Measurements from ENCODE around the gene ABCG1. TPM values are rescaled to one million over a fixed set of nuclear protein-coding genes. Genes with fewer than 3 reads are reported as not detected.

Gene ABCG1
- total RNA-seq, 1 experiment from 2014 or later, result 0.21 TPM

DNA sequence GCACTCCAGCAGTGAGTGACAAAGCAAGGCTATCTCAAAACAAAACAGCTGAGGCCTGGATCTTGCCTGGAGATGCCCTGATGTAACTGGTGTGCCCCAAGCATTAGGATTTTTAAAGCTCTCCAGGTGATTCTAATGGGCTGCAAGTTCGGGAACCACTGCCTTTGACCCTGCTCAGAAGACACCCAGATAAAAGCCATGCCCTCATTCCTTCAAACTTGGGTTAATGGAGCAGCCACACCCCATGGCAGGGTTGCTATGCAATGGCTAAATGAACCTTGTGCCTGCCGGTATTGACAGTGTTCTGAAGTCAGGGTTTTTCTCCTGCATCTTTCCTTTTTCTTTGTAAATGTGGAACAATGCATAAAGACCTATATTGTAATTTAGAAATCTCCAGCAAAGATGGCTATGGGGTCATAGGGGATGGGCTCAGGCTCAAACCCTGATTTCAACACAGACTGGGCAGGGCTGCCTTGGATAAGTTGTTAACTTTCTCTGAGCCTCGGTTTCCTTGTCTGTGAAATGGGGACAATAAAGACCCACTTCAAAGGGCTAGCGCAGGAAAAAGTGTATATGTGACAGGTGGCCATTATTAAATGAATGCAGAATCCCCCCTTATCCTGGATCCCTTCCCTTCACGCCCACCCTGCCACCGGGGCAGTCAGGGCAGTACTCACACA lies 95.8 kb downstream of the ABCG1 start:
- no peak for DNase-seq (ENCODE audit: low read depth, low spot score)
- in situ Hi-C loops (cut with HindIII; ENCODE audit: low pct_unique_long_range_greater_than_20kb, low sequenced_read_pairs), result no loop called here

- DNase-seq (ENCODE audit: low read depth, low spot score), result peak; percentile 63
- in situ Hi-C loops (cut with HindIII; ENCODE audit: low pct_unique_long_range_greater_than_20kb, low sequenced_read_pairs), result no loop called here
Measured at GRCh38 chr21:42315296-42315891, 96.5 kb downstream of the ABCG1 start, which contains the start of gene TFF3. Gene TFF3, minus strand, starts transcription at chr21:42315409. Its CDS starts 35 bp downstream, at chr21:42315374.

DNA sequence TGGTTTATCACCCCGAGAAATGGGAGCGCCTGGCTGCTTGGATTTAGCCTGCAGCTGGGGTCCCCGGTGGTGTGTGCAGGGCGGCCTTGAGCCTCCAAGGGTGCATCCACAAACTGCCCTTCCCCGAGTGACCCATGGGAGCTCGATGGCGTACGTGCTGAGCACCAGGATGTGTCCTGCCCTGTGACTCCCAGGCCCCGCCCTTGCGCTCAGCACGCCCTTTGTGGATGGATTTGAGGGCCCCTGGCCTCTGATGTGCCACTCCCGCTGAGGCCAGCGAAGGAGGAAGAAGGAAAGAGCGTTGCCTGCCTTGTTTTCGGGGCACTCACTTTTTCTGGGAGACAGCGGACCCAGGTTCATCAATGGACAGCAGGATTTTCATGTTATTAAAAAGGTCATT lies 98.0 kb downstream of the ABCG1 start:
- in situ Hi-C loops (cut with HindIII; ENCODE audit: low pct_unique_long_range_greater_than_20kb, low sequenced_read_pairs), result no loop called here
- no peak for DNase-seq (ENCODE audit: low read depth, low spot score)

GRCh38 chr21:42317341-42317741 lies 98.4 kb downstream of the ABCG1 start:
- in situ Hi-C loops (cut with HindIII; ENCODE audit: low pct_unique_long_range_greater_than_20kb, low sequenced_read_pairs), result no loop called here
- no peak for DNase-seq (ENCODE audit: low read depth, low spot score)

- DNase-seq (ENCODE audit: low read depth, low spot score), result no peak
- in situ Hi-C loops (cut with HindIII; ENCODE audit: low pct_unique_long_range_greater_than_20kb, low sequenced_read_pairs), result no loop called here
Measured at GRCh38 chr21:42317826-42318746, 99.1 kb downstream of the ABCG1 start.

DNA sequence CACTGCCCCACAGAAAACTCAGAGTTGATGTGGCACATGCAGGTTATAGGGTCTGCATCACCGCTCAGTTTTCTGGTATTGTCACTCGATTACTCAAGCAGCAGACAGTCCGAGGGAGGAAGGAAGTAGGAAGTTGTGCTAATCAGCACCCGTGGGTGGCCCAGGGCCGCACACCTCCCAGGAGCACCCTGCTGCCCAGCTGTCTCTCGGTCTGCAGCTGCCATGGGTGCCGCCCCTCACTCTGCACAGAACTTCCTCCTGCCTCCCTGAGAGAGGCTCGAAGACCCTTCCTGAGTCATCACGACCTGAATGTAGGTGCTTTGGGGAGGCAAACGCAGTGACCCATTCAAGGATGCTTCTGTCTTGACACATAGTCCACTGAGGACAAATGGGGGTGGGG lies 100.4 kb downstream of the ABCG1 start:
- in situ Hi-C loops (cut with HindIII; ENCODE audit: low pct_unique_long_range_greater_than_20kb, low sequenced_read_pairs), result no loop called here
- DNase-seq (ENCODE audit: low read depth, low spot score), result no peak

- in situ Hi-C loops (cut with HindIII; ENCODE audit: low pct_unique_long_range_greater_than_20kb, low sequenced_read_pairs), result no loop called here
- DNase-seq (ENCODE audit: low read depth, low spot score), result no peak
Measured at GRCh38 chr21:42319851-42320572, 101.1 kb downstream of the ABCG1 start.

GRCh38 chr21:42320791-42321190 lies 101.9 kb downstream of the ABCG1 start:
- in situ Hi-C loops (cut with HindIII; ENCODE audit: low pct_unique_long_range_greater_than_20kb, low sequenced_read_pairs), result no loop called here
- no peak for DNase-seq (ENCODE audit: low read depth, low spot score)

GRCh38 chr21:42321231-42321630 lies 102.3 kb downstream of the ABCG1 start:
- DNase-seq (ENCODE audit: low read depth, low spot score), result no peak
- in situ Hi-C loops (cut with HindIII; ENCODE audit: low pct_unique_long_range_greater_than_20kb, low sequenced_read_pairs), result no loop called here

- DNase-seq (ENCODE audit: low read depth, low spot score), result no peak
- in situ Hi-C loops (cut with HindIII; ENCODE audit: low pct_unique_long_range_greater_than_20kb, low sequenced_read_pairs), result no loop called here
Measured at GRCh38 chr21:42321845-42322244, 102.9 kb downstream of the ABCG1 start.

DNA sequence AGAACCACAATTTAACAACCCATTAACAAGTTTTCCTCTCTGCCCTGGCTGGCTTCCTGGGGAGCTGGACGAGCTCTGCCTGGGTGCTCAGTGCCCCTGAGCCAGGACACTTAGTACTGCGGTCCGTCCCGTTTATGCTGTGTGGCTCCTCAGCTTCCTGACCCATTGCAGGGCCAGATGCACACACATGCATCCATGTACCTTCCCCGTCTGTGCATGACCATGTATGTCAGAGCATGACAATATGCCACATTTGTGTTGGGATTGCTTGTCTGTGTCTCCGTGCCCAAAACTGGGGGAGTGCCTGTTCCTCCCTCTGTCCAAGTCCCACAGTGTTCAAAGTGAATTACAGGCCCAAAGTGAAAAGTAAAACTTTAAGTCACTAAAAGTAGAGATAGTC lies 106.0 kb downstream of the ABCG1 start:
- in situ Hi-C loops (cut with HindIII; ENCODE audit: low pct_unique_long_range_greater_than_20kb, low sequenced_read_pairs), result no loop called here
- DNase-seq (ENCODE audit: low read depth, low spot score), result no peak

DNA sequence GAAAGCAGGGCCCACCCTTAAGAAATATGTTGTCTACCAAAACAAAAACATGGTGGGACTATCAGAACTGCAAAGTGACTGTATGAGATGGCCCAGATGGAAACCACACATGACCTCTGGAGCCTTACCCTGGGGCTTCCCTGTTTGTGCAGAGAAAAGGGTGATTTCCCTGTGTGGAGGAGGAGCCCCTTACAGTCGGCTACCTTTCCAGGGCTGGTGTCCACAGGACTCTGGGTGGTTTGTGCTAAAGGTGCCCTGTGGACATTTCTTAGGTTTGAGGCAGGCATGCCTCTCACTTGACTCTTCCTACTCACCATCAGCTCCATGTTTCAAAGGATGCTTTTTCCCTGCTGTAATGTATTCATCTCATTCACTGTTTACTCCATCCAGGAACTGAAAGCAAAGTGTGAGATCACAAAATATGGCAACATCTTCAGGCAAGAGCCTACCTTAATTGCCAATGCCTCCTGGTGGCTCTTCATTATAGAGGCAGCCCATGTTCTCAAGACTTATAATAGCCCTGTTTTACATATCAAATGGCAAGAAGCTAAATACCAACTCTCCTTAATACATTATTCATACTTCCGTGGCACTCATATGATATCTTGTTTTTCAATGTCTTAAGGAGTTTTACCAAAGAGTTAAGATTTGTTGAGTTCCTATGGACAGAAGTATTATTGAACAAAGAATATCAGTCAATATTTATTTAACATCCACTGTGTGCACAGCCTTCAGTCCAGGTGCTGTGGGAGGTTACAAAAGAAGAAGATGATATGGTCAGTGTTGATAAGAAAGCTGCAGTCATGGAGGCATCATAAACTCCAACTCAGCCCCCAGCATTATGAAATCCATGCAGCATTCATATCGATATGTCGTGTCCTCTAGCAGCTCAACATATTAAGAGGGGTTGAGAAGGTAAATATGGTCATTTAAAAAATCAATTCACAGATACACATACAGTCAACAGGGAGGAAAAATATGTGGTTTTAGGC lies 111.7 kb downstream of the ABCG1 start:
- no peak for DNase-seq (ENCODE audit: low read depth, low spot score)
- in situ Hi-C loops (cut with HindIII; ENCODE audit: low pct_unique_long_range_greater_than_20kb, low sequenced_read_pairs), result no loop called here

- no peak for DNase-seq (ENCODE audit: low read depth, low spot score)
- in situ Hi-C loops (cut with HindIII; ENCODE audit: low pct_unique_long_range_greater_than_20kb, low sequenced_read_pairs), result no loop called here
Measured at GRCh38 chr21:42331660-42332059, 112.7 kb downstream of the ABCG1 start.

DNA sequence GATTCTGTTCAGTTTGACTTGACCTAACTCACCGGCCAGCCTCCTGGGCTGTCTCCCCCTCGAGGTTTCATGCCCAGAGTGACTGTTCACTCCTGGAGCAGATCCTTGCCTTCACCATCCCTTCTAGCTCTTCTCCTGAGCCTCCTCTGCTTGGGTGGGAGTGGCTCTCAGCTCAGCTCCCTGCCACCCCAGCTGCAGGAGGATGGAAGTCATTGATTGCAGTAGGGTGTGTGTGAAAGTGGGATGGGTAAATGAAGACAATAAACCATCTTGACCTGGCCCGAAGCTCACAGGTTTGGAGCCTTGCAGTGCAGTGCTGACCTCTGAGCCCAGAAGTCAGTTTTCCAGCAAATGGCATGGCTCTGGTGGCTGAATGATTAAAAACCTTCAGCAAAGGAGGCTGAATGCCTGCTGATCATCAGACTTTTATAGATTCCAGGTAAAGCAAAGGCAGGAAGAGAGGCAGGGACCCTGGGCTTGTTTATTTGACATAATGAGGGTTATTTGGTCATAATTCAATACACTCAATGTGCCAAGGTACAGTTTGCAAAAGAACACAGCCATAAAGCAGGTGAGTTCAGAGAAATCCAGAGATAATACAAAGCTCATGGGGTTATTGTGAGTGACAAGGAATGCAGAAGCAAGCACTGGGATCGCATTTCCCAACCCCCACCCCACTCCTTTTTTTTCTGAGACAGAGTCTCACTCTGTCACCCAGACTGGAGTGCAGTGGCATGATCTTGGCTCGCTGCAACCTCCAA lies 113.8 kb downstream of the ABCG1 start:
- in situ Hi-C loops (cut with HindIII; ENCODE audit: low pct_unique_long_range_greater_than_20kb, low sequenced_read_pairs), result no loop called here
- DNase-seq (ENCODE audit: low read depth, low spot score), result no peak

GRCh38 chr21:42336054-42336453 lies 117.1 kb downstream of the ABCG1 start:
- DNase-seq (ENCODE audit: low read depth, low spot score), result peak; percentile 9
- in situ Hi-C loops (cut with HindIII; ENCODE audit: low pct_unique_long_range_greater_than_20kb, low sequenced_read_pairs), result no loop called here

GRCh38 chr21:42337276-42337675 lies 118.3 kb downstream of the ABCG1 start:
- DNase-seq (ENCODE audit: low read depth, low spot score), result no peak
- in situ Hi-C loops (cut with HindIII; ENCODE audit: low pct_unique_long_range_greater_than_20kb, low sequenced_read_pairs), result no loop called here
